Posterior vena cava (tissue), 2 donors: ENCODE results near the gene LAMP1. TPM values are rescaled to one million over a fixed set of nuclear protein-coding genes. Genes with fewer than 3 reads are reported as not detected.
"Not testable (repeated sequence)": the region's sequence is repeated elsewhere in the genome, so short reads cannot be mapped to it uniquely, and the experiment has no call there.

Experiments
- DNase-seq: peaks from one replicate; pipeline ENCODE4 v3.0.0-alpha.2; 2020; ENCODE audit warnings: low spot score
- intact Hi-C, 2 donors: fragments of 100-400 bp; cut with DNase I; formaldehyde crosslinking; loops; one replicate each; pipeline versions ENCODE4 v1.14.1 to v1.14.2; 2022 to 2023
- total RNA-seq, 2 donors: library from RNA; stranded (reverse); fragmentation: NEBNext Ultra II Directional; extraction: Animal tissue kit (Norgen Biotek cat#: 25700); gene quantifications; one replicate each; pipeline ENCODE4 v1.2.1, GENCODE V29; 2021
- donor health status: DM: yes; HTN: yes; CAD: no.
- donor health status: DM: yes; HTN: yes; CAD: no.

The LAMP1 gene
- total RNA-seq, 2 donors from 2014 or later: 146 to 197 TPM

- peak; percentile 79 for DNase-seq
- intact Hi-C loops: no loop called here
Observed at GRCh38 chr13:113322043-113322461, 25.0 kb downstream of the LAMP1 start.

- intact Hi-C loops: no loop called here
Observed at GRCh38 chr13:113322890-113323651, 26.0 kb downstream of the LAMP1 start.

GRCh38 chr13:113323869-113324268 lies 26.8 kb downstream of the LAMP1 start:
- no peak for DNase-seq
- intact Hi-C loops: no loop called here

More at GRCh38 chr13:113322890-113323651, 26.0 kb downstream of the LAMP1 start:
- no peak for DNase-seq

GRCh38 chr13:113324398-113324797 lies 27.4 kb downstream of the LAMP1 start:
- intact Hi-C loops: no loop called here
- no peak for DNase-seq

- intact Hi-C loops: no loop called here
- DNase-seq: no peak
Observed at GRCh38 chr13:113325779-113326178, 28.7 kb downstream of the LAMP1 start.

- intact Hi-C loops: no loop called here
- DNase-seq: no peak
Observed at GRCh38 chr13:113327391-113327765, 30.3 kb downstream of the LAMP1 start.

- intact Hi-C loops: no loop called here
- DNase-seq: no peak
Observed at GRCh38 chr13:113327766-113328471, 30.9 kb downstream of the LAMP1 start.

GRCh38 chr13:113328851-113329250 lies 31.8 kb downstream of the LAMP1 start:
- intact Hi-C loops: no loop called here
- no peak for DNase-seq

- DNase-seq: no peak
- intact Hi-C loops: no loop called here
Observed at GRCh38 chr13:113329656-113330312, 32.7 kb downstream of the LAMP1 start.

- intact Hi-C loops: no loop called here
Observed at GRCh38 chr13:113332615-113333014, 35.6 kb downstream of the LAMP1 start.

GRCh38 chr13:113333076-113333475 lies 36.0 kb downstream of the LAMP1 start:
- intact Hi-C loops: no loop called here
- no peak for DNase-seq

More at GRCh38 chr13:113332615-113333014, 35.6 kb downstream of the LAMP1 start:
- DNase-seq: no peak

- intact Hi-C loops: no loop called here
Observed at GRCh38 chr13:113337556-113337955, 40.5 kb downstream of the LAMP1 start.

GRCh38 chr13:113337976-113338375 lies 40.9 kb downstream of the LAMP1 start:
- no peak for DNase-seq
- intact Hi-C loops: loop anchor here in 1 of 2 donors (2.0 kb wide), 1 partner anchor 59 kb away; no protein-coding TSS in a partner anchor

More at GRCh38 chr13:113337556-113337955, 40.5 kb downstream of the LAMP1 start:
- DNase-seq: no peak

GRCh38 chr13:113338451-113338850 lies 41.4 kb downstream of the LAMP1 start:
- no peak for DNase-seq
- intact Hi-C loops: loop anchor here in 1 of 2 donors (2.0 kb wide), 1 partner anchor 60 kb away; no protein-coding TSS in a partner anchor

GRCh38 chr13:113342820-113343691 lies 46.0 kb downstream of the LAMP1 start:
- intact Hi-C loops: no loop called here
- peak; percentile 56 for DNase-seq

- intact Hi-C loops: no loop called here
- no peak for DNase-seq
Observed at GRCh38 chr13:113343692-113343968, 46.6 kb downstream of the LAMP1 start.

- DNase-seq: no peak
Observed at GRCh38 chr13:113345486-113345885, 48.4 kb downstream of the LAMP1 start.

GRCh38 chr13:113347736-113348225 lies 50.7 kb downstream of the LAMP1 start:
- DNase-seq: peak; percentile 73
- intact Hi-C loops: not testable (repeated sequence)

More at GRCh38 chr13:113345486-113345885, 48.4 kb downstream of the LAMP1 start:
- intact Hi-C loops: no loop called here

GRCh38 chr13:113348591-113348990 lies 51.6 kb downstream of the LAMP1 start:
- peak; percentile 53 for DNase-seq

More at GRCh38 chr13:113348591-113348990, 51.6 kb downstream of the LAMP1 start:
- intact Hi-C loops: no loop called here
